GM23338 (cell line): ENCODE results near the gene CDH18. TPM values are rescaled to one million over a fixed set of nuclear protein-coding genes. Genes with fewer than 3 reads are reported as not detected.
"Not testable (repeated sequence)": the region's sequence is repeated elsewhere in the genome, so short reads cannot be mapped to it uniquely, and the experiment has no call there.

Source experiments
- ATAC-seq: fragments of 200-7000 bp; cut with Tn5 transposase; 3 replicates; pipeline ENCODE4 v1.9.1; 2020
- DNase-seq: peaks from one replicate; pipeline ENCODE4 v3.0.0-alpha.2; 2015; ENCODE audit warnings: low spot score
- H2AFZ ChIP-seq: fragments of 200-600 bp; sonication (generic); 2 replicates; pipeline ENCODE4 v1.8.0; 2016; ENCODE audit warnings: antibody characterized with exemption, mild to moderate bottlenecking, moderate library complexity
- H3F3A ChIP-seq: fragments of 200-600 bp; sonication (generic); replicated peaks from 2 replicates; pipeline ENCODE4 v1.8.0; 2017; ENCODE audit warnings: antibody characterized with exemption, mixed run types, low read depth
- H3K27ac ChIP-seq: fragments of 200-600 bp; sonication (generic); 2 replicates; pipeline ENCODE4 v1.6.1; 2016; ENCODE audit warnings: low read depth
- H3K27me3 ChIP-seq: fragments of 200-600 bp; sonication (generic); 2 replicates; pipeline ENCODE4 v1.8.0; 2016; ENCODE audit warnings: mild to moderate bottlenecking, mixed run types, moderate library complexity; ENCODE audit not compliant: insufficient read depth
- H3K36me3 ChIP-seq: fragments of 200-600 bp; sonication (generic); 2 replicates; pipeline ENCODE4 v1.8.0; 2016; ENCODE audit warnings: mild to moderate bottlenecking; ENCODE audit not compliant: insufficient read depth
- H3K4me1 ChIP-seq: fragments of 200-600 bp; sonication (generic); 2 replicates; pipeline ENCODE4 v1.8.0; 2016; ENCODE audit warnings: mild to moderate bottlenecking, moderate library complexity; ENCODE audit not compliant: insufficient read depth
- H3K4me2 ChIP-seq: fragments of 200-600 bp; sonication (generic); 2 replicates; pipeline ENCODE4 v1.7.1; 2017; ENCODE audit warnings: mixed run types
- H3K4me3 ChIP-seq: fragments of 200-600 bp; sonication (generic); 2 replicates; pipeline ENCODE4 v1.6.1; 2016; ENCODE audit warnings: mixed run types
- H3K79me2 ChIP-seq: fragments of 200-600 bp; sonication (generic); replicated peaks from 2 replicates; pipeline ENCODE4 v1.8.0; 2017; ENCODE audit warnings: mild to moderate bottlenecking; ENCODE audit not compliant: insufficient read depth
- H3K9me2 ChIP-seq: fragments of 200-600 bp; sonication (generic); 2 replicates; pipeline ENCODE4 v1.8.0; 2017; ENCODE audit not compliant: insufficient read depth
- H4K20me1 ChIP-seq: fragments of 200-600 bp; sonication (generic); replicated peaks from 2 replicates; pipeline ENCODE4 v1.8.0; 2017; ENCODE audit warnings: mild to moderate bottlenecking; ENCODE audit not compliant: insufficient read depth
- H3K27ac Mint-ChIP-seq: 2 replicates; pipeline ENCODE4 v1.8.0; 2020; ENCODE audit warnings: inconsistent platforms, mild to moderate bottlenecking, moderate library complexity, mixed read lengths
- H3K27me3 Mint-ChIP-seq: 3 replicates; pipeline ENCODE4 v1.8.0; 2022; ENCODE audit warnings: low read depth, mild to moderate bottlenecking, moderate library complexity, mixed read lengths, inconsistent platforms; ENCODE audit not compliant: insufficient read depth, poor library complexity
- H3K36me3 Mint-ChIP-seq: 3 replicates; pipeline ENCODE4 v1.8.0; 2021; ENCODE audit warnings: low read depth, mild to moderate bottlenecking, inconsistent platforms, moderate library complexity, mixed read lengths
- H3K4me1 Mint-ChIP-seq: 3 replicates; pipeline ENCODE4 v1.8.0; 2020; ENCODE audit warnings: mild to moderate bottlenecking, inconsistent platforms, mixed read lengths
- H3K4me3 Mint-ChIP-seq: 3 replicates; pipeline ENCODE4 v1.8.0; 2021; ENCODE audit warnings: moderate library complexity, mild to moderate bottlenecking, inconsistent platforms, mixed read lengths
- H3K9me3 Mint-ChIP-seq: 3 replicates; pipeline ENCODE4 v1.8.0; 2020; ENCODE audit warnings: moderate library complexity, mild to moderate bottlenecking, inconsistent platforms, mixed read lengths
- JUNB ChIP-seq: IDR thresholded peaks from one replicate; pipeline ENCODE4 v1.6.1; 2016; ENCODE audit warnings: antibody characterized with exemption; ENCODE audit not compliant: unreplicated experiment
- POLR2AphosphoS5 ChIP-seq: IDR thresholded peaks from 2 replicates; pipeline ENCODE4 v1.6.1; 2016; ENCODE audit warnings: antibody characterized with exemption, low read depth
- ZNF114 ChIP-seq: fragments of 250-450 bp; sonication (Bioruptor Pico); IDR thresholded peaks from 2 replicates; pipeline ENCODE4 v1.5.0; 2020; ENCODE audit warnings: mild to moderate bottlenecking, moderate library complexity
- ZNF331 ChIP-seq: fragments of 250-450 bp; sonication (Bioruptor Pico); IDR thresholded peaks from 2 replicates; pipeline ENCODE4 v1.5.0; 2020; ENCODE audit warnings: low read depth, mild to moderate bottlenecking, moderate library complexity
- polyA plus RNA-seq: library from polyadenylated mRNA; unstranded; fragments of >200 nt; fragmentation: Nextera tagmentation; extraction: Ambion mirVana; gene quantifications from 2 replicates; pipeline ENCODE4 v1.2.1, GENCODE V29; 2016
- total RNA-seq: library from RNA; depleted of rRNA; stranded (reverse); fragments of >200 nt; shearing (Covaris generic); gene quantifications from 2 replicates; pipeline ENCODE4 v1.2.3, GENCODE V29; 2014
- TF ChIP-seq, protein P1 (sequence below): fragments of 250-450 bp; sonication (Bioruptor Pico); IDR thresholded peaks from 2 replicates; pipeline ENCODE4 v1.5.0; 2020; ENCODE audit warnings: mild to moderate bottlenecking, moderate library complexity
- TF ChIP-seq, protein P2 (sequence below), 2 experiments: fragments of 200-600 bp in 1 of 2; sonication (generic) in 1 of 2; conservative IDR thresholded peaks; 2 replicates each; pipeline versions ENCODE4 v1.5.1 to v1.6.1; 2016 to 2017; ENCODE audit warnings: antibody characterized with exemption in 2 of 2, low read depth in 2 of 2, mild to moderate bottlenecking in 2 of 2, moderate library complexity in 1 of 2
- TF ChIP-seq, protein P3 (sequence below): IDR thresholded peaks from 2 replicates; pipeline ENCODE4 v1.6.1; 2016; ENCODE audit warnings: antibody characterized with exemption

The CDH18 gene
- total and polyA plus RNA-seq, 2 experiments from 2014 or later: 1.3 TPM; not detected in 1

DNA sequence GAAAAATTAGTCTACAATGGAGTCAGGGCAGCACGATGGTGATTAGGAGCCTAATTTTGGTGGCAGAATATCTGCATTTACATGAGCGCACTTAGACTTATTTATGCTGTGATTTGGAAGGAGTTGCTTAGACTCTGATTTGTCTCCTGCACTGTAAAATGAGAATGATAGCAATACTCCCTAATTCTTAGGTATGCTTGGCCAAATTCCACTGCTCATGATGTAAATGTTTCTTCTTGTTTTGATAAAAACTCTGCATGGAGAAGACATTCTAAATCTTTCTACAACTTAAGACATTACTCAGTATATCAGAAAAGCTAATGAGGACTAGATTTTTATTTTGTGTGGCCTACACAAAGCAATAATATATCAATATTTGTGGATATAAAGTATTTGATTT is 205.4 kb downstream of the CDH18 start (continued):
- TF ChIP-seq, protein P1, sequence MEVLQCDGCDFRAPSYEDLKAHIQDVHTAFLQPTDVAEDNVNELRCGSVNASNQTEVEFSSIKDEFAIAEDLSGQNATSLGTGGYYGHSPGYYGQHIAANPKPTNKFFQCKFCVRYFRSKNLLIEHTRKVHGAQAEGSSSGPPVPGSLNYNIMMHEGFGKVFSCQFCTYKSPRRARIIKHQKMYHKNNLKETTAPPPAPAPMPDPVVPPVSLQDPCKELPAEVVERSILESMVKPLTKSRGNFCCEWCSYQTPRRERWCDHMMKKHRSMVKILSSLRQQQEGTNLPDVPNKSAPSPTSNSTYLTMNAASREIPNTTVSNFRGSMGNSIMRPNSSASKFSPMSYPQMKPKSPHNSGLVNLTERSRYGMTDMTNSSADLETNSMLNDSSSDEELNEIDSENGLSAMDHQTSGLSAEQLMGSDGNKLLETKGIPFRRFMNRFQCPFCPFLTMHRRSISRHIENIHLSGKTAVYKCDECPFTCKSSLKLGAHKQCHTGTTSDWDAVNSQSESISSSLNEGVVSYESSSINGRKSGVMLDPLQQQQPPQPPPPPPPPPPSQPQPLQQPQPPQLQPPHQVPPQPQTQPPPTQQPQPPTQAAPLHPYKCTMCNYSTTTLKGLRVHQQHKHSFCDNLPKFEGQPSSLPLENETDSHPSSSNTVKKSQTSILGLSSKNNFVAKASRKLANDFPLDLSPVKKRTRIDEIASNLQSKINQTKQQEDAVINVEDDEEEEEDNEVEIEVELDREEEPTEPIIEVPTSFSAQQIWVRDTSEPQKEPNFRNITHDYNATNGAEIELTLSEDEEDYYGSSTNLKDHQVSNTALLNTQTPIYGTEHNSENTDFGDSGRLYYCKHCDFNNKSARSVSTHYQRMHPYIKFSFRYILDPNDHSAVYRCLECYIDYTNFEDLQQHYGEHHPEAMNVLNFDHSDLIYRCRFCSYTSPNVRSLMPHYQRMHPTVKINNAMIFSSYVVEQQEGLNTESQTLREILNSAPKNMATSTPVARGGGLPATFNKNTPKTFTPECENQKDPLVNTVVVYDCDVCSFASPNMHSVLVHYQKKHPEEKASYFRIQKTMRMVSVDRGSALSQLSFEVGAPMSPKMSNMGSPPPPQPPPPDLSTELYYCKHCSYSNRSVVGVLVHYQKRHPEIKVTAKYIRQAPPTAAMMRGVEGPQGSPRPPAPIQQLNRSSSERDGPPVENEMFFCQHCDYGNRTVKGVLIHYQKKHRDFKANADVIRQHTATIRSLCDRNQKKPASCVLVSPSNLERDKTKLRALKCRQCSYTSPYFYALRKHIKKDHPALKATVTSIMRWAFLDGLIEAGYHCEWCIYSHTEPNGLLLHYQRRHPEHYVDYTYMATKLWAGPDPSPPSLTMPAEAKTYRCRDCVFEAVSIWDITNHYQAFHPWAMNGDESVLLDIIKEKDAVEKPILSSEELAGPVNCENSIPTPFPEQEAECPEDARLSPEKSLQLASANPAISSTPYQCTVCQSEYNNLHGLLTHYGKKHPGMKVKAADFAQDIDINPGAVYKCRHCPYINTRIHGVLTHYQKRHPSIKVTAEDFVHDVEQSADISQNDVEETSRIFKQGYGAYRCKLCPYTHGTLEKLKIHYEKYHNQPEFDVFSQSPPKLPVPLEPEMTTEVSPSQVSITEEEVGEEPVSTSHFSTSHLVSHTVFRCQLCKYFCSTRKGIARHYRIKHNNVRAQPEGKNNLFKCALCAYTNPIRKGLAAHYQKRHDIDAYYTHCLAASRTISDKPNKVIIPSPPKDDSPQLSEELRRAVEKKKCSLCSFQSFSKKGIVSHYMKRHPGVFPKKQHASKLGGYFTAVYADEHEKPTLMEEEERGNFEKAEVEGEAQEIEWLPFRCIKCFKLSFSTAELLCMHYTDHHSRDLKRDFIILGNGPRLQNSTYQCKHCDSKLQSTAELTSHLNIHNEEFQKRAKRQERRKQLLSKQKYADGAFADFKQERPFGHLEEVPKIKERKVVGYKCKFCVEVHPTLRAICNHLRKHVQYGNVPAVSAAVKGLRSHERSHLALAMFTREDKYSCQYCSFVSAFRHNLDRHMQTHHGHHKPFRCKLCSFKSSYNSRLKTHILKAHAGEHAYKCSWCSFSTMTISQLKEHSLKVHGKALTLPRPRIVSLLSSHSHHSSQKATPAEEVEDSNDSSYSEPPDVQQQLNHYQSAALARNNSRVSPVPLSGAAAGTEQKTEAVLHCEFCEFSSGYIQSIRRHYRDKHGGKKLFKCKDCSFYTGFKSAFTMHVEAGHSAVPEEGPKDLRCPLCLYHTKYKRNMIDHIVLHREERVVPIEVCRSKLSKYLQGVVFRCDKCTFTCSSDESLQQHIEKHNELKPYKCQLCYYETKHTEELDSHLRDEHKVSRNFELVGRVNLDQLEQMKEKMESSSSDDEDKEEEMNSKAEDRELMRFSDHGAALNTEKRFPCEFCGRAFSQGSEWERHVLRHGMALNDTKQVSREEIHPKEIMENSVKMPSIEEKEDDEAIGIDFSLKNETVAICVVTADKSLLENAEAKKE (CRISPR knock-in tag): no peak

DNA sequence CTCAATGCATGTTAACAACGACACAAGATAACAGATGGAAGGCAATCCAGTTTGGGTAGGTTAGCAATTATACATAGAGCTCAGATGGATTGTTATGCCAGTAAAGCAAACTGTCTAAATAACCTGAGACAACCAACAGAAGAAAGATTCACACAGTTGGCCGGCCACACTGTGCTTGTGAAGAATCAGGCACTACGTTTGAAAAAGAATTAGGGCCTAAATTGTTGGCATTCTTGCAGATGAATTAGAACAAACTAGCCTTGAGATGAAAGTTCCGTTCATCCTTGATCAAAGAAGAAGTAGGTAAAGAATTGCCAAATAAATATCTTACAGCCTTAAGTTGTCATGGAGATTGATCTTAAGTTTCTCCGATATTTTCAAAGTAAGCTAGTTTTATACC is 210.6 kb downstream of the CDH18 start:
- H2AFZ ChIP-seq: no peak overlapping the region
- H3K4me1 ChIP-seq: no peaks in the 10 kb centered on the region; the same call in 1 of the 2 replicates
- no peaks in the 10 kb centered on the region for H3K36me3 ChIP-seq
- peak overlapping the region; percentile 60 for H3K27ac ChIP-seq
- H4K20me1 ChIP-seq: no peaks in the 10 kb centered on the region
- H3K4me2 ChIP-seq: 0 out of 2 replicates have a peak overlapping the region, but pooled peaks have one; percentile 10
- H3K79me2 ChIP-seq: no peaks in the 10 kb centered on the region
- TF ChIP-seq JUNB (no peak), POLR2AphosphoS5 (no peak), ZNF114 (no peak), ZNF331 (no peak)
- TF ChIP-seq, protein P2, sequence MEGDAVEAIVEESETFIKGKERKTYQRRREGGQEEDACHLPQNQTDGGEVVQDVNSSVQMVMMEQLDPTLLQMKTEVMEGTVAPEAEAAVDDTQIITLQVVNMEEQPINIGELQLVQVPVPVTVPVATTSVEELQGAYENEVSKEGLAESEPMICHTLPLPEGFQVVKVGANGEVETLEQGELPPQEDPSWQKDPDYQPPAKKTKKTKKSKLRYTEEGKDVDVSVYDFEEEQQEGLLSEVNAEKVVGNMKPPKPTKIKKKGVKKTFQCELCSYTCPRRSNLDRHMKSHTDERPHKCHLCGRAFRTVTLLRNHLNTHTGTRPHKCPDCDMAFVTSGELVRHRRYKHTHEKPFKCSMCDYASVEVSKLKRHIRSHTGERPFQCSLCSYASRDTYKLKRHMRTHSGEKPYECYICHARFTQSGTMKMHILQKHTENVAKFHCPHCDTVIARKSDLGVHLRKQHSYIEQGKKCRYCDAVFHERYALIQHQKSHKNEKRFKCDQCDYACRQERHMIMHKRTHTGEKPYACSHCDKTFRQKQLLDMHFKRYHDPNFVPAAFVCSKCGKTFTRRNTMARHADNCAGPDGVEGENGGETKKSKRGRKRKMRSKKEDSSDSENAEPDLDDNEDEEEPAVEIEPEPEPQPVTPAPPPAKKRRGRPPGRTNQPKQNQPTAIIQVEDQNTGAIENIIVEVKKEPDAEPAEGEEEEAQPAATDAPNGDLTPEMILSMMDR (conservative IDR thresholded peaks at IDR 0.05; ENCODE audit: low read depth in 2 of 2): no peak
- TF ChIP-seq, protein P3, sequence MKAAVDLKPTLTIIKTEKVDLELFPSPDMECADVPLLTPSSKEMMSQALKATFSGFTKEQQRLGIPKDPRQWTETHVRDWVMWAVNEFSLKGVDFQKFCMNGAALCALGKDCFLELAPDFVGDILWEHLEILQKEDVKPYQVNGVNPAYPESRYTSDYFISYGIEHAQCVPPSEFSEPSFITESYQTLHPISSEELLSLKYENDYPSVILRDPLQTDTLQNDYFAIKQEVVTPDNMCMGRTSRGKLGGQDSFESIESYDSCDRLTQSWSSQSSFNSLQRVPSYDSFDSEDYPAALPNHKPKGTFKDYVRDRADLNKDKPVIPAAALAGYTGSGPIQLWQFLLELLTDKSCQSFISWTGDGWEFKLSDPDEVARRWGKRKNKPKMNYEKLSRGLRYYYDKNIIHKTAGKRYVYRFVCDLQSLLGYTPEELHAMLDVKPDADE: no peak
- Mint-ChIP-seq H3K4me1 (peaks cover 19% of the 10 kb centered on the region), H3K36me3 (no peaks in the 10 kb centered on the region), H3K4me3 (no peak overlapping the region), H3K27me3 (no peaks in the 10 kb centered on the region), H3K27ac (no peak overlapping the region; the same call in 1 of the 2 replicates), H3K9me3 (no peaks in the 10 kb centered on the region)
- no peaks in the 10 kb centered on the region for H3K27me3 ChIP-seq
- ATAC-seq (no peak), DNase-seq (peak; percentile 66)
- peaks cover 5% of the 10 kb centered on the region; the same call in 1 of the 2 replicates for H3K9me2 ChIP-seq
- no peak overlapping the region for H3K4me3 ChIP-seq
- no peaks in the 10 kb centered on the region for H3F3A ChIP-seq

DNA sequence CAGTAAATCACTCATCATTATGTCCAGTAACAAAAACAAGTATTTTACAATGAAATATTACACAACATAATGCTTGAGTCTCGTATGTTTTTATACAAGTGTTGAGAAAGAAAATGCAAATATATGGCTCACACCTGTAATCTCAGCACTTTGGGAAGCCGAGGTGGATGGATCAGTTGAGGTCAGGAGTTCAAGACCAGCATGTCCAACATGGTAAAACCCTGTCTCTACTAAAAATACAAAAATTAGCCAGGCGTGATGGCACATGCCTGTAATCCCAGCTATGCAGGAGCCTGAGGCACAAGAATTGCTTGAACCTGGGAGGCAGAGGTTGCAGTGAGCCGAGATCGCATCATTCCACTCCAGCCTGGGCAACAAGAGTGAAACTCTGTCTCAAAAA is 211.1 kb downstream of the CDH18 start:
- H3K4me3 ChIP-seq, ATAC-seq, H2AFZ ChIP-seq, H3K36me3 ChIP-seq, H3K27me3 Mint-ChIP-seq, H3F3A ChIP-seq, H3K36me3 Mint-ChIP-seq, H4K20me1 ChIP-seq, H3K9me3 Mint-ChIP-seq, H3K79me2 ChIP-seq, H3K4me1 ChIP-seq, H3K9me2 ChIP-seq, H3K27ac Mint-ChIP-seq, DNase-seq, H3K4me3 Mint-ChIP-seq, H3K27me3 ChIP-seq: not testable (repeated sequence)
- Histone ChIP-seq H3K27ac (peak overlapping the region; percentile 60), H3K4me2 (0 out of 2 replicates have a peak overlapping the region, but pooled peaks have one; percentile 10)
- H3K4me1 Mint-ChIP-seq: peaks cover 22% of the 10 kb centered on the region
